ENCODE data around the gene FRG1. TPM values are rescaled to one million over a fixed set of nuclear protein-coding genes. Genes with fewer than 3 reads are reported as not detected.
"Not testable (repeated sequence)": the region's sequence is repeated elsewhere in the genome, so short reads cannot be mapped to it uniquely, and the experiment has no call there.

Gene FRG1
- total RNA-seq, 2 donors from 2014 or later, result 36.2 to 49.3 TPM

DNA sequence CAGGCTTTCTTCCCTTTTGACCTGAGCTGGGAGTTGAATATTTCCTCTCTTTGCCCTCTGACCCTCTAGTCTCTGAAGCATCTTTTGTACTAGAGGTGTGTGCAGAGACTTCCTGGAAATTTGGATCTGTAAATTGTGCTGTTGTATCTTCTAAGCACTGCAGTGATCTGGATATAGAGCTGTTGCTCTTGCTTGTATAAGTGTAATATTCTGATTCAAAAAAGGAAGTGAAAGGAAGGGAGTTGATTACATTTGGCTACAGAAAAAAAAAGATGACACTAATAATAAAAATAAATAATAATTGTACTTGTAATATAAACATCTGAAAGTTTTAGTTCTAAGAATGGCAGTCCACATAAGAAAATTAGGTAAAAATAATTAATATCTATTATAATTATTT is 33.0 kb downstream of the FRG1 start:
- H3K9me3 Mint-ChIP-seq, result no peaks in the 10 kb centered on the region
- H3K4me1 Mint-ChIP-seq, result no peaks in the 10 kb centered on the region
- H3K36me3 Mint-ChIP-seq (ENCODE audit: low read depth), result no peaks in the 10 kb centered on the region
- no peak for ATAC-seq (replicated peaks)
- H3K27ac Mint-ChIP-seq, result no peak overlapping the region
- H3K27me3 Mint-ChIP-seq, result peaks cover 2% of the 10 kb centered on the region
- no peak overlapping the region for H3K4me3 Mint-ChIP-seq

DNA sequence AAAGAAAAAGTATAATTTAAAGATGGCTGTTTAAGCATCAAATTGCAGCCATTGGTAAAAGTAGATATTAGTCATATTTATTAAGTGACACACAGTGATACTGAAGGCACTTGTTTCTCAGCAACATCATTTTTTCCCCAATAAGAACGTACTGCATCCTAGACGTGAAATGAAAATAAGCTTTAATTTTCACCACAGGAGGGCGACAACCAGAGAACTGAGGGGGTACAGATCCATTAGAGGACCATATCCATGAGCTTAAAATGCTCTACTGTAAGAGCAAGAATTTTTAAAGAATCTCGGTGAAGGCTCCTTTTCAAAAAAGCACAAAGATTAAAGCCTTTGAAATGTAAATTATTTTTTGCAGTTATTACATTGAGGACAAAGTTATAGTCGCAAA is 33.4 kb downstream of the FRG1 start:
- no peaks in the 10 kb centered on the region for H3K36me3 Mint-ChIP-seq (ENCODE audit: low read depth)
- H3K4me3 Mint-ChIP-seq, result no peak overlapping the region
- no peaks in the 10 kb centered on the region for H3K9me3 Mint-ChIP-seq
- H3K27me3 Mint-ChIP-seq, result peaks cover 2% of the 10 kb centered on the region
- ATAC-seq (replicated peaks), result no peak
- H3K4me1 Mint-ChIP-seq, result no peaks in the 10 kb centered on the region
- H3K27ac Mint-ChIP-seq, result no peak overlapping the region

DNA sequence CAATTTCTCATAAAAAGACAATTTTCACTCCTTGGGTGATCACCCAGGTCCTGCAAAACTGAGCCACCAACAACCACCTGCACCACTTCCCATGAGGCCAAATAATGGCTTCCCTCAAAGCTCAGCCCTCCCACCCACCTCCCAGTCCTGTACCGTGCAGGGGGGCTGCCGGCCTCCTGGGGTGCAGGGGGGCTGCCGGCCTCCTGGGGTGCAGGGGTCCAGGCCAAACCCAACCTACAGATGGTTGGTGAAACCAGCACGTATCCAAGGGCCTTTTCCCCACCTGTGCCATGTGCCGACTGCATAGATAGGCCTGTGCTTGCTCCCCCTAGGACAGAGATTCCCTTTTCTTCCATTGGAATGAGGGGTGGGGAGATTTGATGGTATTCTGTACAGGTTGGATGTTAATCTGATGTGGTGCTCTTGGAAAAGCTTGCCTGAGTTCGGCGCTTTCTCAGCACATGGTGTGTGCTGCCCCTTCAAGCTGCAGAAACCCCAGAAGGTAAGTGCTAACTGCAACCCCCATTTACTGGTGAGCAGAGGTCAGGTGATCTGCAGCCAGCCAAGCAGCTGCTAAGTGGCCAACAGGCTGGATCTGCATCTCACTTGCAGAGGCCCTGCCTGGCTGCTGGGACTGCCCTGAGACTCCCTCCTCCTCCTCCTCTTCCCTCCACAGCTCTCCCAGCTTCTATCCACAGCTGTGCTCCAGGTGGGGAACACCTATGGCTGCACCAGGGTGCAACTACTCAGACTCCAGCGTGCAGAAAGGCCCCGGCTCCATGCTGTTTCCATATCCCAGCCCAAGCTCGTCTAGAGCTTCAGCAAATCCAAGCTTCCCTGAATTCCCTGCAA is 38.8 kb downstream of the FRG1 start:
- H3K4me1 Mint-ChIP-seq, result no peaks in the 10 kb centered on the region
- no peak overlapping the region for H3K4me3 Mint-ChIP-seq
- no peak overlapping the region for H3K27ac Mint-ChIP-seq
- no peak for ATAC-seq (replicated peaks)
- no peaks in the 10 kb centered on the region for H3K36me3 Mint-ChIP-seq (ENCODE audit: low read depth)
- no peaks in the 10 kb centered on the region for H3K9me3 Mint-ChIP-seq
- no peaks in the 10 kb centered on the region for H3K27me3 Mint-ChIP-seq

DNA sequence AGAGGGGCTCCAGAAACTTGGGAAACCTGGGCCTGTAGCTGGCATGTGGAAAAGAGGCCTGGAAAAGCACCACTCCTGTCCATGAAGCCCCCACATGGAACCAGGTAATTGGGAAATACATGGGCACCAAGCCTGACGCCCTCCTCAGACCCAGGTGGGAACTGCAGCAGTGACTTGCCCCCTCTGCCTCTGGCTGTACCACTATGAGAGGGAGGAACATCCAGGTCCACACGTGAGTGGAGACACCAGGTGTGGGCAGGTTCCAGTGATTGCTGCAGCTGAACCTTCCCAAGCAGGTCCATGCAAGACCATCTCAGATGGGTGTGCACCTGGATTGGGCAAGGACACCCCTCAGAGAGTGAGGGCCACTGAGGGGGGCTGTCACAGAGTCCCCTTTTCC is 39.6 kb downstream of the FRG1 start:
- H3K27ac Mint-ChIP-seq; H3K4me3 Mint-ChIP-seq; H3K4me1 Mint-ChIP-seq; ATAC-seq (replicated peaks); H3K27me3 Mint-ChIP-seq; H3K36me3 Mint-ChIP-seq (ENCODE audit: low read depth); H3K9me3 Mint-ChIP-seq: not testable (repeated sequence)

DNA sequence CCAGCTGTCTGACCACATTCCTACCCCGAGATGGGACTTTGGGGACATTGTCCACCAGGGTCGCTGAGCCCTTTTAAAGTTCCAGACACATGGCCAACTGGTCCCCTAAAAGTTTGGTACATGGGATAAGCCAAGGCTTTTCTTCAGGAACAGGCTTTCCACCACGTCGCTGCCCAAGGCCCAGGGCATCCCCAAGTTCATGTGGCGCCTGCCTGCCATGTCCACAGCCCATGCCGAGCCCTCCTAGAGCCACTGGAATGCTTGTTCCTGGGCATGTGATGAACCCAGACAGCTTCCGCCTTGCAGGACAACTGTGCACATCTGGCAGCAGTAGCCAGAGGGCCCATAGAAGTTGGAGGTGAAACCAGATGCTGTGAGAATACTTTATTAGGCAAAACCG is 41.3 kb downstream of the FRG1 start:
- ATAC-seq (replicated peaks), result no peak
- Mint-ChIP-seq H3K9me3 (no peaks in the 10 kb centered on the region), H3K36me3 (ENCODE audit: low read depth) (no peaks in the 10 kb centered on the region), H3K27ac (no peak overlapping the region), H3K27me3 (no peaks in the 10 kb centered on the region), H3K4me1 (no peaks in the 10 kb centered on the region), H3K4me3 (no peak overlapping the region)

DNA sequence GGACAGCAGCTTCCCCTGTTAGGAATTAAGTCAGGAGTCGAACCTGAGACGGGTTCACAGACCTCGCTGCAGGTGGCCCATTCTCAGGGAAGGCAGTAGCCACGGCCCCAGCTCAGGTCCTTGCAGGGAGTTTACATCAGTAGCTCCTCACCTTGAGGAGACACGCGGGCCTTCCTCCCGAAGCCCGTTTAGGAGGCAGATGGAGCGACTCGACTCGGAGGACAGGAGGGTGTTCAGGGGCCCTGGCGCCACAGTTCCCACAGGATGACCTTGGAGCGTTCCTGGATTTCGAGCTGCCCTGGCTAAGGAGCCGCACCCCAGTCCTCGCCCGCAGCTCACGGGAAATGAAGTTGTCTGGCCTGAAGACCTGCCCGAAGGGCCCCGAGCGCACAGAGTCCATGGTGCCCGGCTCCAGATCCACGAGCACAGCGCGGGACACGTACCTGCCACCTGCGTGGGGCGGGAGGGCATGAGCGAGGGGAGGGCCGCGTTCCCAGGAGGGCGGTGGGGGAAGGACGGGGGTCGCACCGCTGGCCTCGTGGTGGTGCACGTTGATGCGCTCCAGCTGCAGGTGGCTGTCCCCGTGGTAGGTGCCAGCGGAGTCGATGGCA is 43.3 kb downstream of the FRG1 start:
- H3K27ac Mint-ChIP-seq; H3K4me3 Mint-ChIP-seq; H3K27me3 Mint-ChIP-seq; H3K4me1 Mint-ChIP-seq; ATAC-seq (replicated peaks); H3K36me3 Mint-ChIP-seq (ENCODE audit: low read depth); H3K9me3 Mint-ChIP-seq: not testable (repeated sequence)

DNA sequence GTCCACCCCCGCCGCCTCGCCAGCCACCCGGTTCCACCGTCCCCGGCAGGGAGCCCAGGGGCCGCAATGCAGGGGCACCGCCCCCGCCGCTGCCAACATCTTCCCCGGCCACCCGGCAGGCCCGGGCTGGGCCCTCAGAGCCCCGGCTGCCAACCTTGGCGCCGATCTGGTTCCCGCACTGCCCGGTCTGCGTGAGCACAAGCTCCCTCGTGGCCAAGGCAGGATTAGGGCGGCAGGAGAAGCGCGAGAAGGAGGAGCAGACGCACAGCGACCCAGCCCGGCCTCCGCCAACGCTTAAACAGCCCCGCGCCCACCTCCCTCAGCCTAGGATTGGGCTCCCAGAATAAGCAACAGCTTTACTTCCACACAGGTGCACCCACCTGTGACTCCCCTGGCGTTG is 44.0 kb downstream of the FRG1 start:
- ATAC-seq (replicated peaks); H3K9me3 Mint-ChIP-seq; H3K4me3 Mint-ChIP-seq; H3K27me3 Mint-ChIP-seq; H3K36me3 Mint-ChIP-seq (ENCODE audit: low read depth); H3K27ac Mint-ChIP-seq; H3K4me1 Mint-ChIP-seq: not testable (repeated sequence)

DNA sequence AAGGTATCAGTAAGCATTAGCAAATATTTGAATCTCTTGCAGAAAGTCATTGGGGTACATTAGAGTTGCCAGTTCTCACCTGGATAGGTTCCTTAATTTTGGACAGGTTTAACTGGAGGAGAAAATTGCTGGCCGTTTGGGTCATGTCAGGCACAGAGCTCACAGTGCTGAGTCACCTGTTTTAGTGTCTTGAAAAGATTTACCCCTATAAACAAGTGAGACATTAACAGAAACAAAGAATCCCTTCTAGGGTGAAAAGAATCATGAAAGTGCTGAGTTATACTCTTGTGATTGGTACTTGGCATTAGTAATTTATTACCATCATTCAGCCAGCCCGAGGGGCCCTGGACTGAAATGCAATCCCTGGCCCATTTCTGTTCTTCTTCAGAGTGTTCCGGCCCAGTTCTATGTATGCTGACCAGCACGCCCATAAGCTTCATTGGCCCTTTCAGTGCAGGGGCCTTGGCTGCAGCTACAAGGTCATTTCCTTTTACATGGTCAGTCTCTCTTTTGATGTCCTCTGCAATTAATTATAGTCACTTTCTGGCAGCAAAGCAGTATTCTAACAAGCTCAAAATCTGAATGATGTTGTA is 45.1 kb downstream of the FRG1 start:
- not testable (repeated sequence) for H3K4me3 Mint-ChIP-seq; H3K9me3 Mint-ChIP-seq; H3K27ac Mint-ChIP-seq; H3K27me3 Mint-ChIP-seq; ATAC-seq (replicated peaks); H3K36me3 Mint-ChIP-seq (ENCODE audit: low read depth); H3K4me1 Mint-ChIP-seq

DNA sequence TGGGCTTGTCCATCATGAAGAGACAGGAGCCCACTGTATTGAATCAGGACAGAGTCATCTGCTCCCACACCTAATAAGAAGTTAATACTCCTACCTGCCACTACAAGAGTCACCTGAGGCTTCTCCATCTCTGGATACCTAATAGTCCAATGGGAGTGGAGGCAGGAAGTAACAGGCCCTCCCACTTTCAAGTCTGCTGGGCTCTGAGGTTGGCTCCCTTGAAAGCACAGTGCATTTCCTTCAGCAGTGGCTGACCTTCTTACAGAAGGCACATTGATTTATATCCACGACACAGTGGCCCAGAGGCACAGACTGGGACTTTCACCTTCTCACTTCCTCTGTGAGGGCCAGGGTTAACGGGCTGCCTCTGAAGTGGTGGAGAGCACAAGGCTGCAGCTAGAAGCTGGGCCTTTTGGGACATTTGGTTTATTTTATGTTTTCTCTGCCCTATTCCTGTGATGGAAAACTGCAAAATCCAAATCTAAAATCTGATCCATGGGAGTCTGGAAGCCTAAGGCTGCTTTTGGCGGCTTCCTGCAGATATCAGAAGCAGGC is 48.3 kb downstream of the FRG1 start:
- H3K27ac Mint-ChIP-seq, result no peak overlapping the region
- no peaks in the 10 kb centered on the region for H3K9me3 Mint-ChIP-seq
- H3K4me1 Mint-ChIP-seq, result no peaks in the 10 kb centered on the region
- no peak for ATAC-seq (replicated peaks)
- H3K27me3 Mint-ChIP-seq, result peaks cover 9% of the 10 kb centered on the region
- H3K4me3 Mint-ChIP-seq, result no peak overlapping the region
- no peaks in the 10 kb centered on the region for H3K36me3 Mint-ChIP-seq (ENCODE audit: low read depth)

DNA sequence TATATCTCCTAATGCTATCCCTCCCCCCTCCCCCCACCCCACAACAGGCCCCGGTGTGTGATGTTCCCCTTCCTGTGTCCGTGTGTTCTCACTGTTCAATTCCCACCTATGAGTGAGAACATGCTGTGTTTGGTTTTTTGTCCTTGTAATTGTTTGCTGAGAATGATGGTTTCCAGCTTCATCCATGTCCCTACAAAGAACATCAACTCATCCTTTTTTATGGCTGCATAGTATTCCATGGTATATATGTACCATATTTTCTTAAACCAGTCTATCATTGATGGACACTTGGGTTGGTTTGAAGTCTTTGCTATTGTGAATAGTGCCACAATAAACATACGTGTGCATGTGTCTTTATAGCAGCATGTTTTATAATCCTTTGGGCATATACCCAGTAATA is 49.3 kb downstream of the FRG1 start:
- H3K4me3 Mint-ChIP-seq; H3K27ac Mint-ChIP-seq; ATAC-seq (replicated peaks); H3K36me3 Mint-ChIP-seq (ENCODE audit: low read depth); H3K4me1 Mint-ChIP-seq; H3K9me3 Mint-ChIP-seq: not testable (repeated sequence)
- H3K27me3 Mint-ChIP-seq, result peaks cover 12% of the 10 kb centered on the region

Other genes starting within 250 kb of the FRG1 start
- under 1 TPM in 1 of 2 donors, not detected in 1; 0.69 TPM for gene FRG2, start 86.4 kb downstream of the FRG1 start, total RNA-seq
- not detected for gene DBET, start 123.6 kb downstream of the FRG1 start, total RNA-seq
- gene DUX4, start 232.9 kb downstream of the FRG1 start, total RNA-seq, result not detected